Measurements from ENCODE around the gene PHLDA3. TPM values are rescaled to one million over a fixed set of nuclear protein-coding genes. Genes with fewer than 3 reads are reported as not detected.
A peak's percentile ranks its signal among the peaks of the same experiment; 100 is the strongest.
"Not testable (repeated sequence)": the region's sequence is repeated elsewhere in the genome, so short reads cannot be mapped to it uniquely, and the experiment has no call there.

The PHLDA3 gene
- total and polyA plus RNA-seq, 3 experiments from 2014 or later, result 1.0 to 22.7 (median 18.6) TPM

DNA sequence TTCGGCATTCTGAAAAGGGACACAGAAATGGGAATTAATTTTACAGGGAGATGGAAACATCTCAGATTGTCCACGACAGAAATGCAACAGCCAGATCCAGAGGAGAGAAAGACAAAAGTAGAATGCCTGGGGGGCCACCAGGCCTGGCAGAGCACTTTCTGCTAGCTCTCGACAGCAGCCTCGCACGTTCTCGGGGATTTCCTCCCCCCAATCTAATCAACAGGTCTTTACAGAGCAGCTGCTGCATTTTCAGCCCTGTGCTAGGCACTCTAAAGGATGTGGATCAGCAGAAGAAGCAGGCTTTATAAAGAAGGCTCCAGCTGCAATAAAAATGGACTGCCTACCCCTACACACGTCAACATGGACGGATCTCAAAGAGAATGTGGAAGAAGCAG is 27.3 kb upstream of the PHLDA3 start:
- H3K27me3 Mint-ChIP-seq, result peaks cover 0 to 2% of the 10 kb centered on the region in 2 donors
- H3K27ac ChIP-seq (ENCODE audit: low read depth, low read length), result no peak overlapping the region
- peak overlapping the region in 1 of 8 donors; percentile 54 for H3K27ac Mint-ChIP-seq
- H3K36me3 ChIP-seq (ENCODE audit: insufficient read depth, low read length), result peaks cover 6% of the 10 kb centered on the region
- peaks cover 0 to 14% (median 4%) of the 10 kb centered on the region in 3 donors for H3K4me1 Mint-ChIP-seq
- ChIA-PET POLR2A (no interaction called here), CTCF (interaction anchor here (1.3 to 3.1 kb wide), 3 partner anchors 10 to 16 kb away, joined by 7 to 15 read pairs (median 13); partner anchors contain the start of gene CSRP1)
- H3K9me3 Mint-ChIP-seq, result no peaks in the 10 kb centered on the region
- no peaks in the 10 kb centered on the region for H3K27me3 ChIP-seq (ENCODE audit: insufficient read depth, low read length, poor library complexity, severe bottlenecking)
- DNase-seq, result no peak
- no peak overlapping the region for H3K4me3 ChIP-seq (ENCODE audit: low read length)
- H3K4me3 Mint-ChIP-seq, result no peak overlapping the region
- peaks cover 3 to 58% (median 4%) of the 10 kb centered on the region in 3 donors for H3K36me3 Mint-ChIP-seq
- no peaks in the 10 kb centered on the region for H3K9me3 ChIP-seq (ENCODE audit: low read length)
- no peaks in the 10 kb centered on the region for H3K4me1 ChIP-seq (ENCODE audit: insufficient read depth, low read length)

DNA sequence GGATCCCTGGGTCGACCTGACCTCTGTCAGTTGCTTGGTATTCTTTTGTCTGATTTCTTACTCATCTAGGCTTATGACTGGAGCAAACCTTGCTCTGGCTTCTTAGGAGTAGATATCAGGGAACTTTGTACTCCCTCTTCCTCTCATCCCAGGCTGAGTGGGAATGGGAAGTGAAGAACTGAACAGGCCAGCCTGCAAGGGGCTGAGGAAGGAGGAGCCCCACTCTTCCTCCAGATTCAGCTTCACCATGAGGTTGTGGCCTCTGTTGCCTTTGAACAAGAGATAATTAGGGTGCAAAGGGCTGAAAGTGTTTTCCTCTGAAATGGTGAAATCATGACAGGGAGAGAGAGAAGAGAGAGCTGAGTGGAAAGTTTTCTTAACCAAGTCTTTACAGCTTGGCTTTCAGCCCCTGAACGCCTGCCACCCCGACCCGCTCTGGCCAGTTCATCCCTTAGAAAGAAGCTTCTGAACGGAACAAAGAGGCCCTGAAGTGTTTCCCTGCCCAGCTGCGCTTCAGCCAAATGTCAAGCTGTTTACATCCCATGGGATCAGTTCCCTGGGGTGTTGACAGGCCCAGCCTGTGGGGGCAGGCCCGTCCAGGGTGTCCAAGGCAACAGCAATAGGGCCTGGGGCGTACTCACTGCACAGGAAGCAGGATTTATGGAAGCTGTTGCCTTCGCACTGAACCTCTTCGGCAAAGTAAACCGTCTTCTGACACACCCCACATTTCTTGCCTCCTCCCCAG is 26.7 kb upstream of the PHLDA3 start:
- Histone ChIP-seq H3K36me3 (ENCODE audit: insufficient read depth, low read length) (peaks cover 6% of the 10 kb centered on the region), H3K9me3 (ENCODE audit: low read length) (no peaks in the 10 kb centered on the region), H3K4me3 (ENCODE audit: low read length) (no peak overlapping the region), H3K4me1 (ENCODE audit: insufficient read depth, low read length) (no peaks in the 10 kb centered on the region), H3K27ac (ENCODE audit: low read depth, low read length) (no peak overlapping the region), H3K27me3 (ENCODE audit: insufficient read depth, low read length, poor library complexity, severe bottlenecking) (no peaks in the 10 kb centered on the region)
- no peaks in the 10 kb centered on the region for H3K9me3 Mint-ChIP-seq
- H3K4me3 Mint-ChIP-seq, result no peak overlapping the region
- ChIA-PET CTCF (interaction anchor here (1.3 to 3.1 kb wide), 3 partner anchors 11 to 17 kb away, joined by 7 to 15 read pairs (median 13); partner anchors contain the start of gene CSRP1), POLR2A (no interaction called here)
- no peak for DNase-seq
- H3K4me1 Mint-ChIP-seq, result peaks cover 0 to 14% (median 4%) of the 10 kb centered on the region in 3 donors
- peaks cover 0 to 2% of the 10 kb centered on the region in 2 donors for H3K27me3 Mint-ChIP-seq
- peaks cover 3 to 63% (median 4%) of the 10 kb centered on the region in 3 donors for H3K36me3 Mint-ChIP-seq
- H3K27ac Mint-ChIP-seq, result peak overlapping the region in 1 of 8 donors; percentile 54

DNA sequence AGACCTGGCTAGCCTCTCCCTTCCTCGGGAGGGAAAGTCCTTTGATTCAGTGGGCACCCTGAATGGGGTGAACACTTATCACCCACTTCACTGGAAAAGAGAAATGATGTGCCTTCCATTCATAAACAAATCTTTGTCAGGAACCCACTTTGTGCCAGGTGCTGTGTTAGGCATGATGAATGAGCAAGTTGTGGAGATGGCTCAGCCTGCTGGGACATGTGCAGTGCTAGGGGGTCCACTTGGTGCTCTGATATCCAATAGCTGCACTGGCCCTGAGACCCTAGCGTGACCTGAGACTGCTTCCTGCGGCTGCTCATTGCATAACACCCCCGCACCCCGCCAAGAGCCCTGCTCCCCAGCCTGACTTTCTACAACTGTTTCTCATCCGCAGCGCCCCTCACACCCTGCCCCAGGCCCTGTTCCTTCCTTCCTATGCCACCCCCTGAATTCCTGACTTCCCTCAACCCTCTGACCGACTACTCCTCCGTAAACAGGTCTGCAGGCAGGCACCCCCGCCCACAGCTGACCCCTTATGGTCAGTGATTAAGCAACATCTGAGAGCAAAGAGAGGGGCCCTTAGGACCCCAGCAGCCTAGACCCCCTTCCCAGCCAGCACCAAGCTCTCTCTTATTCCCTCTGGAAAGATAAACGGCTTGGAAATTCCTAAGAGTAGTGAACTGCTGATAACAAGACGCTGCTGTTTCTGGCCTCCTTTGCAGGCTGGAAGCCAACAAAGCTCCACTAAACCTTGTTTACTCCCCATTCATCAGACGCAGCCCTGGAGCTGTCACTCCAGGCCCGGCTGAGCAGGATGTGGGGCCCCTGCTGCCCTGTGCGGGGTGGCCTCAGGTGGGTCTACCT is 25.0 kb upstream of the PHLDA3 start:
- H3K27ac Mint-ChIP-seq, result no peak overlapping the region
- H3K4me3 Mint-ChIP-seq, result no peak overlapping the region
- CTCF ChIA-PET, result interaction anchor here (1.0 to 2.4 kb wide), 3 partner anchors 10 to 19 kb away, joined by 3 to 15 read pairs (median 4); no protein-coding TSS in a partner anchor
- Histone ChIP-seq H3K27ac (ENCODE audit: low read depth, low read length) (no peak overlapping the region), H3K9me3 (ENCODE audit: low read length) (no peaks in the 10 kb centered on the region), H3K4me3 (ENCODE audit: low read length) (no peak overlapping the region), H3K4me1 (ENCODE audit: insufficient read depth, low read length) (no peaks in the 10 kb centered on the region), H3K36me3 (ENCODE audit: insufficient read depth, low read length) (peaks cover 10% of the 10 kb centered on the region), H3K27me3 (ENCODE audit: insufficient read depth, low read length, poor library complexity, severe bottlenecking) (no peaks in the 10 kb centered on the region)
- peaks cover 3 to 79% (median 7%) of the 10 kb centered on the region in 3 donors for H3K36me3 Mint-ChIP-seq
- DNase-seq, result no peak
- no peaks in the 10 kb centered on the region for H3K27me3 Mint-ChIP-seq
- H3K9me3 Mint-ChIP-seq, result no peaks in the 10 kb centered on the region
- H3K4me1 Mint-ChIP-seq, result peaks cover 0 to 5% (median 4%) of the 10 kb centered on the region in 3 donors
- POLR2A ChIA-PET, result no interaction called here

DNA sequence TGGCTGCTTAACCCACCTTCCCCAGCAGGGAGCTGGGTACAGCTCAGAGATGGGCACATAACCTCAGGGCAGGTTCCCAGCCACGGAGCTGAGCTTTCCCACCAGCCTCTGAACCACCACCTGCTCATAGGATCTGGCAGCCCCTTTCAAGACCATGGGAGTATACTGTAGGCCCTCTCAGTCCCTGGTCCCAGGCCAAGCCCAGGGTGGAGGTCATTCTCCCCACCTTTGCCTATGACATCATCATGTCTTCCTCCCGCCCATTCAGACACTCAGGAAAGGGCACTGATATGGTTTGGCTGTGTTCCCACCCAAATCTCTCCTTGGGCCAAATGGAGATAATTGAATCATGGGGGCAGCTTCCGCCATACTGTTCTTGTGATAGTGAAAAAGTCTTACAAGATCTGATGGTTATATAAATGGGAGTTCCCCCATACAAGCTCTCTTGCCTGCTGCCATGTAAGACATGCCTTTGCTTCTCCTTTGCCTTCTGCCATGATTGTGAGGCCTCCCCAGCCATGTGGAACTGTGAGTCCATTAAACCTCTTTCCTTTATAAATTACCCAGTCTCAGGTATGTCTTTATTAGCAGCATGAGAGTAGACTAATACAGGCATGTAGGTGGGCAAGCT is 24.2 kb upstream of the PHLDA3 start:
- H3K27me3 Mint-ChIP-seq; H3K27me3 ChIP-seq (ENCODE audit: insufficient read depth, low read length, poor library complexity, severe bottlenecking); H3K27ac ChIP-seq (ENCODE audit: low read depth, low read length); POLR2A ChIA-PET; H3K9me3 ChIP-seq (ENCODE audit: low read length); H3K4me1 Mint-ChIP-seq; H3K4me3 ChIP-seq (ENCODE audit: low read length); DNase-seq; H3K4me1 ChIP-seq (ENCODE audit: insufficient read depth, low read length); H3K4me3 Mint-ChIP-seq; H3K9me3 Mint-ChIP-seq: not testable (repeated sequence)
- peak overlapping the region in 2 of 8 donors; percentile 63 to 72 for H3K27ac Mint-ChIP-seq
- H3K36me3 ChIP-seq (ENCODE audit: insufficient read depth, low read length), result peaks cover 10% of the 10 kb centered on the region
- CTCF ChIA-PET, result interaction anchor here (1.0 to 1.2 kb wide), 2 partner anchors 10 to 11 kb away, joined by 3 to 4 read pairs; no protein-coding TSS in a partner anchor
- H3K36me3 Mint-ChIP-seq, result peaks cover 3 to 85% (median 8%) of the 10 kb centered on the region in 3 donors

DNA sequence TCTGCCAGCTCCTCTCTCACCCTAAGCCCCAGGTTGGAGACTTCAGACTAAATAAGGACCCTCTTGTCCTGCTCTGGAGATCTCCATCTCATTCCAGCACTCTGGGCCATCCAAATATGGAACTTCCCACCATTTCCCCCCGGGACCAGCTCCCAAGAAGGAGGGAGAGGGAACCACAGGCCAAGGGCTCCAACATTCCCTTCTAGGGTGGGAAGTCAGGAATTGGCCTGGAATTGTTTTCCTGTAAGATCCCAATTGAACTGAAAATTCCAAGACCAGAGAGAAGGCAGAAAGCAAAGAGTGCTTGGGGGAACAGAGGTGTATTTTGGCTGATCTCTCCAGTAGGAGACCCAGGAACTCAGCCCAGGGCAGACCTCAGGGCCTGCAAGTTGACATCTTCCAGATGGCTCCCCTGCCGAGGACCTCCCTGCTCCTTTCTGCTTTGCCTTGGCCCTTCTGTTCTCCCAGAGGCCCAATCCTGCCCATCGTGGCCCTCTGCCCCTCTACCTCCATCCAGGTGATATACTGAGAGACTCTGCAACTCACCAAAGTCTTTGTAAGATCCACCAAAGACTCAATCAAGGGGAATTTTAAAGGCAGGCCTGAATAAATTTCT is 23.0 kb upstream of the PHLDA3 start:
- Mint-ChIP-seq H3K27me3 (no peaks in the 10 kb centered on the region), H3K27ac (peak overlapping the region in 1 of 8 donors; percentile 53), H3K36me3 (peaks cover 3 to 93% (median 12%) of the 10 kb centered on the region in 3 donors), H3K4me1 (peaks cover 0 to 5% (median 0%) of the 10 kb centered on the region in 3 donors), H3K9me3 (no peaks in the 10 kb centered on the region), H3K4me3 (no peak overlapping the region)
- no peak overlapping the region for H3K4me3 ChIP-seq (ENCODE audit: low read length)
- no peak overlapping the region for H3K27ac ChIP-seq (ENCODE audit: low read depth, low read length)
- POLR2A ChIA-PET, result no interaction called here
- no peaks in the 10 kb centered on the region for H3K9me3 ChIP-seq (ENCODE audit: low read length)
- H3K4me1 ChIP-seq (ENCODE audit: insufficient read depth, low read length), result no peaks in the 10 kb centered on the region
- no peak for DNase-seq
- H3K36me3 ChIP-seq (ENCODE audit: insufficient read depth, low read length), result peaks cover 10% of the 10 kb centered on the region
- CTCF ChIA-PET, result interaction anchor here (2.9 to 3.0 kb wide), 2 partner anchors 11 to 20 kb away, joined by 11 to 19 read pairs; no protein-coding TSS in a partner anchor
- H3K27me3 ChIP-seq (ENCODE audit: insufficient read depth, low read length, poor library complexity, severe bottlenecking), result no peaks in the 10 kb centered on the region

DNA sequence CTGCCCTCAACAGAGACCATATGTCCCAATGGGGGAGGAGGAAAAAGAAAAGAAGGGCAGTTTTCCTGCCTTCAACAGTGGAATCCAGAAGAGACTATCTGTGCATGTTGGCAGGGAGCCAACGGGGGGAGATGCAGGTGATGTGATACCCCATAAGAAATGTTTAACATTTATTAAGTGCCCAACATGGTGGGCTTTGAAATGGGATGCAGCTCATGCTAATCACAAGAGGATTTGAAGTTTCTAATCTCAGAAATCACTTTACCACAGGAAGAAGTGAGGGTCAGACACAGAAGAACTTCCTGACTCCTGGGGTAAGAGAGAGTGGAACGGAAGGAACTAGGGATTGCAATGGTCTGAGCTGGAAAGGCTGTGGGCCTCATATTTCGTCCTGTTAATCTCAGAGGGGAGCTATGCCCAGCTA is 21.7 kb upstream of the PHLDA3 start:
- H3K27ac ChIP-seq (ENCODE audit: low read depth, low read length), result no peak overlapping the region
- DNase-seq, result no peak
- Mint-ChIP-seq H3K36me3 (peaks cover 3 to 93% (median 12%) of the 10 kb centered on the region in 3 donors), H3K27ac (peak overlapping the region in 2 of 8 donors; percentile 71 to 74), H3K4me1 (no peaks in the 10 kb centered on the region), H3K27me3 (no peaks in the 10 kb centered on the region), H3K4me3 (no peak overlapping the region), H3K9me3 (no peaks in the 10 kb centered on the region)
- no peak overlapping the region for H3K4me3 ChIP-seq (ENCODE audit: low read length)
- no peaks in the 10 kb centered on the region for H3K4me1 ChIP-seq (ENCODE audit: insufficient read depth, low read length)
- CTCF ChIA-PET, result interaction anchor here (0.9 to 3.0 kb wide), 3 partner anchors 9 to 43 kb away, joined by 3 to 19 read pairs (median 11); no protein-coding TSS in a partner anchor
- peaks cover 7% of the 10 kb centered on the region for H3K36me3 ChIP-seq (ENCODE audit: insufficient read depth, low read length)
- H3K9me3 ChIP-seq (ENCODE audit: low read length), result no peaks in the 10 kb centered on the region
- POLR2A ChIA-PET, result no interaction called here
- no peaks in the 10 kb centered on the region for H3K27me3 ChIP-seq (ENCODE audit: insufficient read depth, low read length, poor library complexity, severe bottlenecking)

DNA sequence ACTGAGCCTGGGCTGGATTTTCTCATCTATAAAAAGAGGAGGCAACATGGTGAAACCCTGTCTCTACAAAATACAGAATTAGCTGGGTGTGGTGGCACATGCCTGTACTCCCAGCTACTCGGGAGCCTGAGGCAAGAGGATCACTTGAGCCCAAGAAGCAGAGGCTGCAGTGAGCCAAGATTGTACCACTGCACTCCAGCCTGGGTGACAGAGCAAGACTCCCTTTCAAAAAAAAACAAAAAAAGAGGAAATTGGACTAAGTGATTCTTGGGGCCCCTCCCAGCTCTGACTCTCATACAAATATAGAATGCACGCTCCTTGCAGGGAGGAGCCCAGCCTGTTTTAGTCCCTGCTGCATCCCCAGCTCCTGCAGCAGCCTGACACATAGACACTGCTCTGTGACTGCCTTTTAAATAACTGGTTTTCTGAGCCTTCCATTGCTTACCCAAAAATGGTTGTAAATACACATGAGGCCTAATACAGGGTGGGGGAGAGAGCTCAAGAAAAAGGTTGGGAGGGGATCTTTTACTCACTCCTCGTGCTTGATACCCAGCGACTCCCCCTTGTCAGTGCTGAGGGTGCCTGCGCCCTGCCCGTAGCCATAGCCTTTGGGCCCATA is 20.8 kb upstream of the PHLDA3 start:
- Histone ChIP-seq H3K36me3 (ENCODE audit: insufficient read depth, low read length) (peaks cover 5% of the 10 kb centered on the region), H3K9me3 (ENCODE audit: low read length) (no peaks in the 10 kb centered on the region), H3K27me3 (ENCODE audit: insufficient read depth, low read length, poor library complexity, severe bottlenecking) (no peaks in the 10 kb centered on the region), H3K4me3 (ENCODE audit: low read length) (no peak overlapping the region), H3K27ac (ENCODE audit: low read depth, low read length) (no peak overlapping the region), H3K4me1 (ENCODE audit: insufficient read depth, low read length) (no peaks in the 10 kb centered on the region)
- H3K27me3 Mint-ChIP-seq, result no peaks in the 10 kb centered on the region
- ChIA-PET POLR2A (no interaction called here), CTCF (interaction anchor here (0.9 to 3.0 kb wide), 4 partner anchors 8 to 42 kb away, joined by 3 to 19 read pairs (median 7); partner anchors contain the start of gene CSRP1)
- H3K36me3 Mint-ChIP-seq, result peaks cover 2 to 92% (median 14%) of the 10 kb centered on the region in 3 donors
- H3K4me1 Mint-ChIP-seq, result no peaks in the 10 kb centered on the region
- H3K27ac Mint-ChIP-seq, result peak overlapping the region in 1 of 8 donors; percentile 74
- no peak for DNase-seq
- H3K9me3 Mint-ChIP-seq, result no peaks in the 10 kb centered on the region
- H3K4me3 Mint-ChIP-seq, result no peak overlapping the region

Data from CD8-positive, alpha-beta memory T cell (primary cell).